A549 (cell line): ENCODE data around the gene SPAG5.

ENCODE experiments used
- BHLHE40 ChIP-seq: IDR thresholded peaks from 2 replicates; pipeline ENCODE4 v1.6.1; 2012; ENCODE audit warnings: low read depth, low read length, inconsistent platforms
- CHD2 ChIP-seq: fragments of 150-350 bp; IDR thresholded peaks from 2 replicates; pipeline ENCODE4 v1.6.1; 2014; ENCODE audit warnings: low read length; ENCODE audit not compliant: partially characterized antibody
- CHD4 ChIP-seq: fragments of 200-600 bp; sonication (generic); IDR thresholded peaks from 2 replicates; pipeline ENCODE4 v1.6.1; 2016; ENCODE audit warnings: antibody characterized with exemption, mild to moderate bottlenecking, borderline replicate concordance
- ESRRA ChIP-seq: fragments of 150-350 bp; IDR thresholded peaks from 2 replicates; pipeline ENCODE4 v1.6.1; 2014; ENCODE audit warnings: mild to moderate bottlenecking, low read length, borderline replicate concordance
- HDAC2 ChIP-seq: fragments of 200-600 bp; sonication (generic); IDR thresholded peaks from 2 replicates; pipeline ENCODE4 v1.6.1; 2016
- JUNB ChIP-seq: fragments of >200 bp; sonication (Bioruptor Twin); formaldehyde crosslinking; IDR thresholded peaks from 2 replicates; pipeline ENCODE4 v1.6.1; 2016
- KDM1A ChIP-seq: fragments of 200-600 bp; sonication (generic); IDR thresholded peaks from 2 replicates; pipeline ENCODE4 v1.6.1; 2016; ENCODE audit warnings: low read depth, mild to moderate bottlenecking
- MAZ ChIP-seq: fragments of 150-350 bp; IDR thresholded peaks from 2 replicates; pipeline ENCODE4 v1.6.1; 2014; ENCODE audit warnings: antibody characterized with exemption, low read depth, low read length, borderline replicate concordance
- POLR2A ChIP-seq: IDR thresholded peaks from 2 replicates; pipeline ENCODE4 v1.6.1; 2012; ENCODE audit warnings: mild to moderate bottlenecking, low read length
- TF ChIP-seq, protein P1 (sequence below): fragments of 450-650 bp; IDR thresholded peaks from 2 replicates; pipeline ENCODE4 v1.6.1; 2014; ENCODE audit warnings: antibody characterized with exemption
- TF ChIP-seq, protein P2 (sequence below): fragments of 200-600 bp; sonication (generic); IDR thresholded peaks from 2 replicates; pipeline ENCODE4 v1.6.1; 2016; ENCODE audit warnings: antibody characterized with exemption, mild to moderate bottlenecking, moderate library complexity
- TF ChIP-seq, protein P3 (sequence below): fragments of >200 bp; sonication (Bioruptor Twin); formaldehyde crosslinking; IDR thresholded peaks from 3 replicates; pipeline ENCODE4 v1.5.1; 2016

DNA sequence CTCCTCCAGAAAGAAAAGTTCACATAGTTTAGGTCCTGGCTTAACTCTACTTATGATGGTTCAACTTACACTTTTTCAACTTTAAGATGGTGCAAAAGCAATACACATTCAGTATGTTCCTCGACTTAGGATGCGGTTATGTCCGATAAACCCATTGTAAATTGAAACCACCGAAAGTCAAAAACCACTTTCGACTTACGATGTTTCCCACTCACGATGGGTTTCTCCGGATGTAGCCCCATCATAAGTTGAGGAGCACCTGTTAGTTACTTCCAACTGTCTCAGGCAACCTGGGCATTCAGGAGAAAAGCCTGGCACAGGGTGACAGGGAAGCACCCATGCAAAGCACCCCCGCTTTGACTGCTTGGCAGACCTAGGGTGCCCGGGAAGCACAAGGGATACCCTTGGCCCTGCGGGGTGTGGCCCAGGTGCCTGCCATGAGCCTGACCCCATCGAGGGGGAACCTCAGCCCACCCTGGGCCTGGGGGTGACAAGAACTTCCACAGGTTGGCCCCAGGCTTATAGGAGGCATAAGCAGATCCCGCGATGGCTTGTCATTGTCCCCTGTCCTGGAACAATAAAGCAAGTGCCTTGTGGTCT, 60.4 kb downstream of the SPAG5 start:
- TF ChIP-seq, protein P1, sequence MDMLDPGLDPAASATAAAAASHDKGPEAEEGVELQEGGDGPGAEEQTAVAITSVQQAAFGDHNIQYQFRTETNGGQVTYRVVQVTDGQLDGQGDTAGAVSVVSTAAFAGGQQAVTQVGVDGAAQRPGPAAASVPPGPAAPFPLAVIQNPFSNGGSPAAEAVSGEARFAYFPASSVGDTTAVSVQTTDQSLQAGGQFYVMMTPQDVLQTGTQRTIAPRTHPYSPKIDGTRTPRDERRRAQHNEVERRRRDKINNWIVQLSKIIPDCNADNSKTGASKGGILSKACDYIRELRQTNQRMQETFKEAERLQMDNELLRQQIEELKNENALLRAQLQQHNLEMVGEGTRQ: no peak
- TF ChIP-seq, protein P2, sequence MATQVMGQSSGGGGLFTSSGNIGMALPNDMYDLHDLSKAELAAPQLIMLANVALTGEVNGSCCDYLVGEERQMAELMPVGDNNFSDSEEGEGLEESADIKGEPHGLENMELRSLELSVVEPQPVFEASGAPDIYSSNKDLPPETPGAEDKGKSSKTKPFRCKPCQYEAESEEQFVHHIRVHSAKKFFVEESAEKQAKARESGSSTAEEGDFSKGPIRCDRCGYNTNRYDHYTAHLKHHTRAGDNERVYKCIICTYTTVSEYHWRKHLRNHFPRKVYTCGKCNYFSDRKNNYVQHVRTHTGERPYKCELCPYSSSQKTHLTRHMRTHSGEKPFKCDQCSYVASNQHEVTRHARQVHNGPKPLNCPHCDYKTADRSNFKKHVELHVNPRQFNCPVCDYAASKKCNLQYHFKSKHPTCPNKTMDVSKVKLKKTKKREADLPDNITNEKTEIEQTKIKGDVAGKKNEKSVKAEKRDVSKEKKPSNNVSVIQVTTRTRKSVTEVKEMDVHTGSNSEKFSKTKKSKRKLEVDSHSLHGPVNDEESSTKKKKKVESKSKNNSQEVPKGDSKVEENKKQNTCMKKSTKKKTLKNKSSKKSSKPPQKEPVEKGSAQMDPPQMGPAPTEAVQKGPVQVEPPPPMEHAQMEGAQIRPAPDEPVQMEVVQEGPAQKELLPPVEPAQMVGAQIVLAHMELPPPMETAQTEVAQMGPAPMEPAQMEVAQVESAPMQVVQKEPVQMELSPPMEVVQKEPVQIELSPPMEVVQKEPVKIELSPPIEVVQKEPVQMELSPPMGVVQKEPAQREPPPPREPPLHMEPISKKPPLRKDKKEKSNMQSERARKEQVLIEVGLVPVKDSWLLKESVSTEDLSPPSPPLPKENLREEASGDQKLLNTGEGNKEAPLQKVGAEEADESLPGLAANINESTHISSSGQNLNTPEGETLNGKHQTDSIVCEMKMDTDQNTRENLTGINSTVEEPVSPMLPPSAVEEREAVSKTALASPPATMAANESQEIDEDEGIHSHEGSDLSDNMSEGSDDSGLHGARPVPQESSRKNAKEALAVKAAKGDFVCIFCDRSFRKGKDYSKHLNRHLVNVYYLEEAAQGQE: no peak
- TF ChIP-seq, protein P3, sequence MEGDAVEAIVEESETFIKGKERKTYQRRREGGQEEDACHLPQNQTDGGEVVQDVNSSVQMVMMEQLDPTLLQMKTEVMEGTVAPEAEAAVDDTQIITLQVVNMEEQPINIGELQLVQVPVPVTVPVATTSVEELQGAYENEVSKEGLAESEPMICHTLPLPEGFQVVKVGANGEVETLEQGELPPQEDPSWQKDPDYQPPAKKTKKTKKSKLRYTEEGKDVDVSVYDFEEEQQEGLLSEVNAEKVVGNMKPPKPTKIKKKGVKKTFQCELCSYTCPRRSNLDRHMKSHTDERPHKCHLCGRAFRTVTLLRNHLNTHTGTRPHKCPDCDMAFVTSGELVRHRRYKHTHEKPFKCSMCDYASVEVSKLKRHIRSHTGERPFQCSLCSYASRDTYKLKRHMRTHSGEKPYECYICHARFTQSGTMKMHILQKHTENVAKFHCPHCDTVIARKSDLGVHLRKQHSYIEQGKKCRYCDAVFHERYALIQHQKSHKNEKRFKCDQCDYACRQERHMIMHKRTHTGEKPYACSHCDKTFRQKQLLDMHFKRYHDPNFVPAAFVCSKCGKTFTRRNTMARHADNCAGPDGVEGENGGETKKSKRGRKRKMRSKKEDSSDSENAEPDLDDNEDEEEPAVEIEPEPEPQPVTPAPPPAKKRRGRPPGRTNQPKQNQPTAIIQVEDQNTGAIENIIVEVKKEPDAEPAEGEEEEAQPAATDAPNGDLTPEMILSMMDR: no peak
- TF ChIP-seq KDM1A (no peak), JUNB (no peak), POLR2A (no peak), CHD2 (no peak), MAZ (no peak), BHLHE40 (no peak), CHD4 (no peak), ESRRA (no peak), HDAC2 (no peak)
